ENCODE measurements around the gene GCM1. TPM values are rescaled to one million over a fixed set of nuclear protein-coding genes. Genes with fewer than 3 reads are reported as not detected.

The GCM1 gene
- total RNA-seq, 4 donors from 2014 or later, result not detected

- WGBS, 2 donors (ENCODE audit: low coverage in 1 of 2), result 100% methylated on average over 1 of the region's 2 CpGs
- TF ChIP-seq EP300 (IDR thresholded peaks at IDR 0.05) (no peak), POLR2A (IDR thresholded peaks at IDR 0.05) (no peak), POLR2AphosphoS5 (IDR thresholded peaks at IDR 0.05) (no peak)
- TF ChIP-seq, protein P1, sequence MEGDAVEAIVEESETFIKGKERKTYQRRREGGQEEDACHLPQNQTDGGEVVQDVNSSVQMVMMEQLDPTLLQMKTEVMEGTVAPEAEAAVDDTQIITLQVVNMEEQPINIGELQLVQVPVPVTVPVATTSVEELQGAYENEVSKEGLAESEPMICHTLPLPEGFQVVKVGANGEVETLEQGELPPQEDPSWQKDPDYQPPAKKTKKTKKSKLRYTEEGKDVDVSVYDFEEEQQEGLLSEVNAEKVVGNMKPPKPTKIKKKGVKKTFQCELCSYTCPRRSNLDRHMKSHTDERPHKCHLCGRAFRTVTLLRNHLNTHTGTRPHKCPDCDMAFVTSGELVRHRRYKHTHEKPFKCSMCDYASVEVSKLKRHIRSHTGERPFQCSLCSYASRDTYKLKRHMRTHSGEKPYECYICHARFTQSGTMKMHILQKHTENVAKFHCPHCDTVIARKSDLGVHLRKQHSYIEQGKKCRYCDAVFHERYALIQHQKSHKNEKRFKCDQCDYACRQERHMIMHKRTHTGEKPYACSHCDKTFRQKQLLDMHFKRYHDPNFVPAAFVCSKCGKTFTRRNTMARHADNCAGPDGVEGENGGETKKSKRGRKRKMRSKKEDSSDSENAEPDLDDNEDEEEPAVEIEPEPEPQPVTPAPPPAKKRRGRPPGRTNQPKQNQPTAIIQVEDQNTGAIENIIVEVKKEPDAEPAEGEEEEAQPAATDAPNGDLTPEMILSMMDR (IDR thresholded peaks at IDR 0.05), result no peak
- ATAC-seq, result no peak
- Histone ChIP-seq H3K27ac (no peak overlapping the region), H3K27me3 (no peaks in the 10 kb centered on the region), H3K4me3 (no peak overlapping the region), H3K36me3 (no peaks in the 10 kb centered on the region), H3K9me3 (peaks cover 0 to 9% (median 0%) of the 10 kb centered on the region in 3 donors), H3K4me1 (peaks cover 0 to 53% (median 7%) of the 10 kb centered on the region in 3 donors)
Measured at GRCh38 chr6:53115741-53116140, 32.9 kb downstream of the GCM1 start.

DNA sequence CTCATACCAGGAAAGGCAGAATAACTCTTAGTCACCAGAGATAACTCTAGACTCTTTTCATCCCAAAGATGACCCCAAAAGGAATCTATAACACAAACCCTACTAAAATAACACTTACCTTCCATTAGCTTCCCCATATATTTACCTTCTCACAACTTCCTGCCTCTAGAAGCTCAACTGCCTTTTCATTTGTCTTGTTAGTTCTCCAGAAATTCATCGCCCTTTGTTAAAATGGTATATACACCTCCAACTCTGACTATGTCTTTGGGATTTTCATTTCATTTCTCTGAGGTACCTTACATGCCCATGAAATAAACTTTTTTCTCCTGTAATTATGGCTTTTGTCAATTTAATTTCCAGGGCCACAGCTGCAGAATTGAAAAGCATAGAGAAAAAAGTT lies 33.5 kb downstream of the GCM1 start:
- TF ChIP-seq POLR2A (IDR thresholded peaks at IDR 0.05), result no peak
- TF ChIP-seq EP300 (IDR thresholded peaks at IDR 0.05), result no peak
- TF ChIP-seq, protein P1 (IDR thresholded peaks at IDR 0.05), result no peak
- no peak for TF ChIP-seq POLR2AphosphoS5 (IDR thresholded peaks at IDR 0.05)

DNA sequence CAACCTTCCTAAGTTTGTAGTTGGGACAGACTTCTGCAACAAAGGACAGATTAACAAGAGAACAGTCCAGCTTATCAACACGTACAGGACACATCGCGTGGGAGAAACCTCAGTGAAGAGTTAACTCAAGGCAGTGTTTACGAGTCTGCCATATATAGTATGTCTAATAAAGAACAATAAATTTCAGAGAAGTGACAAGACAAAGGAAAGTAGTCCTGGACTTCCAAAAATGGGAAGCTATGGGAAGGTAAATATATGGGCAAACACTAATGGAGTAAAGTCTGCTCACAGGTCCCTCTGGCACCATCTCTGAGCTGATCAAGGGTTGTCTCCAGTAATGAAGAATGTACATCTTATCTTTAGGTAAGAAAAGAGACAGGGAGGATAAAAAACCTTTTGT lies 34.9 kb downstream of the GCM1 start:
- TF ChIP-seq POLR2A (IDR thresholded peaks at IDR 0.05) (no peak), EP300 (IDR thresholded peaks at IDR 0.05) (no peak), POLR2AphosphoS5 (IDR thresholded peaks at IDR 0.05) (no peak)
- TF ChIP-seq, protein P1 (IDR thresholded peaks at IDR 0.05), result no peak
- ATAC-seq, result peak; percentile 23
- 27 to 42% methylated on average over 4 of the region's 4 CpGs for WGBS, 2 donors (ENCODE audit: low coverage in 1 of 2)
- H3K4me3 ChIP-seq, result no peak overlapping the region
- H3K27me3 ChIP-seq, result no peaks in the 10 kb centered on the region
- H3K4me1 ChIP-seq, result peaks cover 0 to 40% (median 7%) of the 10 kb centered on the region in 3 donors
- peak overlapping the region; percentile 12 to 39 (median 26) for H3K27ac ChIP-seq
- no peaks in the 10 kb centered on the region for H3K36me3 ChIP-seq
- peaks cover 0 to 9% (median 0%) of the 10 kb centered on the region in 3 donors for H3K9me3 ChIP-seq

More for the DNA sequence above, 33.5 kb downstream of the GCM1 start:
- H3K4me1 ChIP-seq, result peaks cover 0 to 52% (median 7%) of the 10 kb centered on the region in 3 donors
- no peaks in the 10 kb centered on the region for H3K36me3 ChIP-seq
- no peaks in the 10 kb centered on the region for H3K27me3 ChIP-seq
- no peak for ATAC-seq
- WGBS, 2 donors (ENCODE audit: low coverage in 1 of 2), result 91 to 100% methylated on average over 1 of the region's 1 CpG
- no peak overlapping the region for H3K4me3 ChIP-seq
- H3K27ac ChIP-seq, result no peak overlapping the region
- peaks cover 0 to 9% (median 0%) of the 10 kb centered on the region in 3 donors for H3K9me3 ChIP-seq

GRCh38 chr6:53112871-53113270 lies 35.8 kb downstream of the GCM1 start:
- TF ChIP-seq, protein P1 (IDR thresholded peaks at IDR 0.05), result no peak
- TF ChIP-seq EP300 (IDR thresholded peaks at IDR 0.05) (no peak), POLR2AphosphoS5 (IDR thresholded peaks at IDR 0.05) (no peak), POLR2A (IDR thresholded peaks at IDR 0.05) (no peak)
- Histone ChIP-seq H3K36me3 (no peaks in the 10 kb centered on the region), H3K4me3 (no peak overlapping the region), H3K27me3 (no peaks in the 10 kb centered on the region), H3K27ac (peak overlapping the region; percentile 12 to 39 (median 19)), H3K9me3 (peaks cover 0 to 9% (median 0%) of the 10 kb centered on the region in 3 donors), H3K4me1 (peaks cover 0 to 44% (median 7%) of the 10 kb centered on the region in 3 donors)
- ATAC-seq, result no peak
- WGBS, 2 donors (ENCODE audit: low coverage in 1 of 2), result no CpG with 5 or more reads among the region's 1 CpG

DNA sequence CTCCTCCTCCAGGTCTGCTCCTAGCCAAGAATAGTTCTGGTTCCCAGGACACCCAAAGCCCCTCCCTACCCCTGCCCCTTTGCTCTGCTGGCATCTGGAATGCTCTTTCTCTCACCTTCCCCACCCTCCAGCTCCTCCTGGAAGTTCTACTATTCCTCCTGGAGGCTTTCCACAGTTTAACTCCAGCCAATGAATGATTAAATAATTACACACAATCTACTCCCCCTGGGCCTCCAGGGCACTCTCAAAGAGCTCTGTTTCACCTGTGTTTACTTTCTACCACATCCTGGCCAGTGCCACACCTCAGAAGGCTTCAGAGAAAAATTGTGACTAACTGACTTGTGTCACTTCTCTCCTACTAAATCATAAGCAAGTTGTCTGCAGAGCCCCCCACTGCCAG lies 36.2 kb downstream of the GCM1 start:
- Histone ChIP-seq H3K4me1 (peaks cover 0 to 47% (median 7%) of the 10 kb centered on the region in 3 donors), H3K9me3 (peaks cover 0 to 9% (median 0%) of the 10 kb centered on the region in 3 donors), H3K36me3 (no peaks in the 10 kb centered on the region), H3K27ac (peak overlapping the region in 3 of 4 donors; percentile 18 to 39 (median 20)), H3K4me3 (no peak overlapping the region), H3K27me3 (no peaks in the 10 kb centered on the region)
- ATAC-seq, result no peak
- TF ChIP-seq EP300 (IDR thresholded peaks at IDR 0.05) (no peak), POLR2A (IDR thresholded peaks at IDR 0.05) (no peak), POLR2AphosphoS5 (IDR thresholded peaks at IDR 0.05) (no peak)
- TF ChIP-seq, protein P1 (IDR thresholded peaks at IDR 0.05), result no peak

Measured in gastroesophageal sphincter (tissue), 4 donors.